ENCODE data around the gene HECTD4. TPM values are rescaled to one million over a fixed set of nuclear protein-coding genes. Genes with fewer than 3 reads are reported as not detected.

Gene HECTD4
- total and polyA plus RNA-seq, 2 of the 4 experiments (the other 2 are of a cell fraction) = 12.9 to 13.0 TPM

DNA sequence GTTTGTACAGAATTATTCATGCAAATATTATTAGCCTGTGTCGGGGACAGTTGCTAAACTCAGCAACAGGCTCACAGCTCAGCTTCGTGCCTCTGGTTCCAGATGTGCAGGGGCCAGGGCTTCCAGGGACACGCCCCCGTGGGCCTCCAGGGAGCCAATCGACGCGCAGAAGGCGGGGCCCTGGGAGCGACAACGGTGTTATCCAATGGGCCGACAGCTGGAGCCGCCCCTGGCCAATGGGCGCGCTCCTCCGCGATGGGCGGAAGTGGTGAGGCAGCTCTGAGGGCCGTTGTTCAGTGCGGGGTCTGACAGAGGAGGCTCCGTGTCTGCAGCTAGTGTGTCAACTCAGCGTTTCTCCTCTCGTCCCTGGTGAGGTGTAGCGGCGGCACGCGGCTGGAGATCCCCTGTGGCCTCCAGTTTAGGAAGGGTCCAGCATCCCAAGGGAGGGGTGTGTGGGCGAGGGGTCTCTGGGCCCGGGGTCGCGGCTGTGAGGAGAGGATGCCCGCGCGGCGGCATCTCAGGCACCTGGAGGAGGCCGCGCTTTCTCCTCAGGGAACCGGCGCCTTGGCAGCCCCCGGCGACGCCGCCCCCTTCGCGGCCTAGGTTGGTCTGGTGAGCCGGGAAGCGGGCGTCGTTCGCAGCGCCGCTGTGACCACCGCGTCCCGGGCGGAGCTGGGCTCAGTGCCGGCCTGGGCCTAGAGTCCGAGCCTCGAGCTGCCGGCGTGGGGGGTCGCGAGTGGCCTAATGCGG, 256.8 kb downstream of the HECTD4 start, which contains the start of gene TRAFD1:
TSS of gene TRAFD1 (plus strand) at position 311 of the 750 bp plus-strand sequence. CDS start 4,963 bp downstream, outside the sequence.
- peak within 1 kb of the TSS; percentile 69 for H3K4me2 ChIP-seq (ENCODE audit: low read depth, low read length)
- DNase-seq (peak; percentile 96), ATAC-seq (ENCODE audit: low read depth) (peak; percentile 87)
- peak within 1 kb of the TSS; percentile 97 for H3K23ac ChIP-seq (ENCODE audit: low read depth, low read length)
- no peak within 1 kb of the TSS for H2BK15ac ChIP-seq (ENCODE audit: low read depth, low read length)
- in situ Hi-C loops (cut with MboI; ENCODE audit: low sequenced_read_pairs) = no loop called here
- H2BK120ac ChIP-seq (ENCODE audit: low read depth, low read length) = peak within 1 kb of the TSS; percentile 24; the same call in 1 of the 2 replicates
- H4K8ac ChIP-seq (ENCODE audit: low read depth in 2 of 2, low read length in 2 of 2) = peak within 1 kb of the TSS; percentile 9 to 33; a peak in 2 of 4 replicates
- BruUV-seq (replicated peaks) = no TSS peak
- no peaks in the 10 kb centered on the region for H3K27me3 ChIP-seq (ENCODE audit: control insufficient read depth, insufficient read depth, low read length)
- dilution Hi-C loops (cut with HindIII; ENCODE audit: low sequenced_read_pairs, unreplicated experiment) = no loop called here
- intact Hi-C loops (cut with micrococcal nuclease) = loop anchor here (10.0 kb wide), 1 partner anchor 181 kb away; no protein-coding TSS in a partner anchor
- H3K9me1 ChIP-seq (ENCODE audit: insufficient read depth, low read length) = peaks cover 9% of the 10 kb centered on the region; the same call in 1 of the 2 replicates
- H3K56ac ChIP-seq (ENCODE audit: extremely low read depth, insufficient read depth, low read length) = peak within 1 kb of the TSS; percentile 65; the same call in 1 of the 2 replicates
- H3K14ac ChIP-seq (replicated peaks; ENCODE audit: low read depth, low read length) = peak within 1 kb of the TSS; percentile 93
- peak within 1 kb of the TSS; percentile 91 for H3K4ac ChIP-seq (ENCODE audit: low read depth, low read length)
- H2BK5ac ChIP-seq (ENCODE audit: low read depth, low read length, poor library complexity, severe bottlenecking) = peak within 1 kb of the TSS; percentile 90
- peak within 1 kb of the TSS; percentile 75 for H3K9ac ChIP-seq (ENCODE audit: low read depth, low read length)
- WGBS, 2 experiments (ENCODE audit: extremely low coverage in 2 of 2, insufficient read length in 1 of 2) = 1% methylated on average over 24 of the region's 63 CpGs; no CpG with 5 or more reads in 1 of the 2 experiments
- H2AFZ ChIP-seq (replicated peaks; ENCODE audit: low read length, poor library complexity) = peak within 1 kb of the TSS; percentile 90
- H3K36me3 ChIP-seq (ENCODE audit: control insufficient read depth, insufficient read depth, low read length) = no peaks in the 10 kb centered on the region
- ChIA-PET POLR2A (ENCODE audit: unreplicated experiment) (interaction anchor here (0.8 kb wide), 1 partner anchor 16 kb away, joined by 3 read pairs; the partner anchor contains the start of gene NAA25), CTCF (no interaction called here)
- H3K18ac ChIP-seq (ENCODE audit: low read depth, low read length) = peak within 1 kb of the TSS; percentile 4; the same call in 1 of the 2 replicates
- H3K27ac ChIP-seq (ENCODE audit: insufficient read depth, low read length) = peak within 1 kb of the TSS; percentile 92
- no peaks in the 10 kb centered on the region for H3K9me3 ChIP-seq (ENCODE audit: control insufficient read depth, insufficient read depth, low read length)
- peak within 1 kb of the TSS; percentile 90 for H2AK9ac ChIP-seq (replicated peaks; ENCODE audit: low read depth, low read length, poor library complexity)
- H2AK5ac ChIP-seq (ENCODE audit: low read depth, low read length) = peak within 1 kb of the TSS; percentile 71
- H4K91ac ChIP-seq (ENCODE audit: insufficient read depth, low read depth, low read length) = peak within 1 kb of the TSS; percentile 79; the same call in 1 of the 2 replicates
- peaks cover 7 to 42% of the 10 kb centered on the region in 2 experiments for H3K79me1 ChIP-seq (ENCODE audit: low read depth in 1 of 2, low read length in 2 of 2)
- no peak within 1 kb of the TSS for H2BK20ac ChIP-seq (ENCODE audit: low read depth, low read length)
- peak within 1 kb of the TSS; percentile 83 for H3K4me3 ChIP-seq (ENCODE audit: insufficient read depth, low read depth, low read length)
- H4K20me1 ChIP-seq (ENCODE audit: insufficient read depth, low read length) = peaks cover 8% of the 10 kb centered on the region
- peaks cover 19% of the 10 kb centered on the region for H3K4me1 ChIP-seq (ENCODE audit: control insufficient read depth, insufficient read depth, low read length)
- no peak within 1 kb of the TSS for H4K5ac ChIP-seq (ENCODE audit: low read depth, low read length)
- TF ChIP-seq CHD1 (IDR thresholded peaks at IDR 0.05; ENCODE audit: low read depth, low read length) (no peak), MAZ (IDR thresholded peaks at IDR 0.05; ENCODE audit: borderline replicate concordance, low read depth, low read length) (no peak), RFX5 (IDR thresholded peaks at IDR 0.05; ENCODE audit: low read depth, low read length) (no peak), POLR2A (IDR thresholded peaks at IDR 0.05; ENCODE audit: low read depth, low read length) (peak; percentile 97), CEBPB (IDR thresholded peaks at IDR 0.05; ENCODE audit: low read depth, low read length) (no peak), RAD21 (IDR thresholded peaks at IDR 0.05; ENCODE audit: low read length) (no peak; the same call in 1 of the 2 replicates), MXI1 (IDR thresholded peaks at IDR 0.05; ENCODE audit: borderline replicate concordance, low read depth, low read length) (peak; percentile 71; the same call in 1 of the 2 replicates), MAFK (IDR thresholded peaks at IDR 0.05; ENCODE audit: low read depth, low read length) (peak; percentile 88), NFE2L2 (IDR thresholded peaks at IDR 0.05; ENCODE audit: low read depth, low read length) (no peak), RCOR1 (IDR thresholded peaks at IDR 0.05; ENCODE audit: insufficient replicate concordance, low read length) (no peak)
- TF ChIP-seq, protein P1, sequence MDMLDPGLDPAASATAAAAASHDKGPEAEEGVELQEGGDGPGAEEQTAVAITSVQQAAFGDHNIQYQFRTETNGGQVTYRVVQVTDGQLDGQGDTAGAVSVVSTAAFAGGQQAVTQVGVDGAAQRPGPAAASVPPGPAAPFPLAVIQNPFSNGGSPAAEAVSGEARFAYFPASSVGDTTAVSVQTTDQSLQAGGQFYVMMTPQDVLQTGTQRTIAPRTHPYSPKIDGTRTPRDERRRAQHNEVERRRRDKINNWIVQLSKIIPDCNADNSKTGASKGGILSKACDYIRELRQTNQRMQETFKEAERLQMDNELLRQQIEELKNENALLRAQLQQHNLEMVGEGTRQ (IDR thresholded peaks at IDR 0.05; ENCODE audit: low read depth, low read length) = peak; percentile 49; the same call in 1 of the 2 replicates
- TF ChIP-seq, protein P2, sequence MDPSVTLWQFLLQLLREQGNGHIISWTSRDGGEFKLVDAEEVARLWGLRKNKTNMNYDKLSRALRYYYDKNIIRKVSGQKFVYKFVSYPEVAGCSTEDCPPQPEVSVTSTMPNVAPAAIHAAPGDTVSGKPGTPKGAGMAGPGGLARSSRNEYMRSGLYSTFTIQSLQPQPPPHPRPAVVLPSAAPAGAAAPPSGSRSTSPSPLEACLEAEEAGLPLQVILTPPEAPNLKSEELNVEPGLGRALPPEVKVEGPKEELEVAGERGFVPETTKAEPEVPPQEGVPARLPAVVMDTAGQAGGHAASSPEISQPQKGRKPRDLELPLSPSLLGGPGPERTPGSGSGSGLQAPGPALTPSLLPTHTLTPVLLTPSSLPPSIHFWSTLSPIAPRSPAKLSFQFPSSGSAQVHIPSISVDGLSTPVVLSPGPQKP (IDR thresholded peaks at IDR 0.05; ENCODE audit: borderline replicate concordance, low read depth, low read length) = no peak
- TF ChIP-seq, protein P3, sequence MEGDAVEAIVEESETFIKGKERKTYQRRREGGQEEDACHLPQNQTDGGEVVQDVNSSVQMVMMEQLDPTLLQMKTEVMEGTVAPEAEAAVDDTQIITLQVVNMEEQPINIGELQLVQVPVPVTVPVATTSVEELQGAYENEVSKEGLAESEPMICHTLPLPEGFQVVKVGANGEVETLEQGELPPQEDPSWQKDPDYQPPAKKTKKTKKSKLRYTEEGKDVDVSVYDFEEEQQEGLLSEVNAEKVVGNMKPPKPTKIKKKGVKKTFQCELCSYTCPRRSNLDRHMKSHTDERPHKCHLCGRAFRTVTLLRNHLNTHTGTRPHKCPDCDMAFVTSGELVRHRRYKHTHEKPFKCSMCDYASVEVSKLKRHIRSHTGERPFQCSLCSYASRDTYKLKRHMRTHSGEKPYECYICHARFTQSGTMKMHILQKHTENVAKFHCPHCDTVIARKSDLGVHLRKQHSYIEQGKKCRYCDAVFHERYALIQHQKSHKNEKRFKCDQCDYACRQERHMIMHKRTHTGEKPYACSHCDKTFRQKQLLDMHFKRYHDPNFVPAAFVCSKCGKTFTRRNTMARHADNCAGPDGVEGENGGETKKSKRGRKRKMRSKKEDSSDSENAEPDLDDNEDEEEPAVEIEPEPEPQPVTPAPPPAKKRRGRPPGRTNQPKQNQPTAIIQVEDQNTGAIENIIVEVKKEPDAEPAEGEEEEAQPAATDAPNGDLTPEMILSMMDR (conservative IDR thresholded peaks at IDR 0.05; ENCODE audit: low read depth, low read length) = no peak

Data from IMR-90 (cell line).